WTC11 (cell line): ENCODE results near the gene TMEM181. TPM values are rescaled to one million over a fixed set of nuclear protein-coding genes. Genes with fewer than 3 reads are reported as not detected.

Experiments
- ATAC-seq: fragments of 200-7000 bp; cut with Tn5 transposase; 2 replicates; pipeline ENCODE4 v1.10.0; 2021; ENCODE audit warnings: mild to moderate bottlenecking, moderate library complexity
- CTCF ChIA-PET: fragments of 300-600 bp; sonication (Branson Sonifier 250); formaldehyde crosslinking; loops from one replicate; lab custom pipeline; 2021; ENCODE audit warnings: antibody characterized with exemption; lab: Charles Lee
- POLR2A ChIA-PET: fragments of 350-600 bp; sonication (Branson Sonifier 250); formaldehyde crosslinking; loops from one replicate; lab custom pipeline; 2021; ENCODE audit warnings: antibody characterized with exemption; lab: Charles Lee
- DNase-seq: peaks from one replicate; pipeline ENCODE4 v3.0.0; 2021; ENCODE audit warnings: low spot score
- H3K27ac Mint-ChIP-seq: 2 replicates; pipeline ENCODE4 v1.8.0; 2021; ENCODE audit warnings: mixed read lengths
- H3K27me3 Mint-ChIP-seq: 2 replicates; pipeline ENCODE4 v1.8.0; 2021; ENCODE audit warnings: low read depth, mild to moderate bottlenecking, moderate library complexity, mixed read lengths
- H3K36me3 Mint-ChIP-seq: 2 replicates; pipeline ENCODE4 v1.8.0; 2021; ENCODE audit warnings: mixed read lengths
- H3K4me1 Mint-ChIP-seq: 2 replicates; pipeline ENCODE4 v1.8.0; 2022; ENCODE audit warnings: mixed read lengths
- H3K4me3 Mint-ChIP-seq: 2 replicates; pipeline ENCODE4 v1.8.0; 2021; ENCODE audit warnings: mild to moderate bottlenecking, moderate library complexity, mixed read lengths
- H3K9me3 Mint-ChIP-seq: 2 replicates; pipeline ENCODE4 v1.8.0; 2021; ENCODE audit warnings: mixed read lengths
- ATF1 ChIP-seq: sonication (generic); formaldehyde crosslinking; IDR thresholded peaks from 2 replicates; pipeline ENCODE4 v1.8.1; 2023; ENCODE audit warnings: mild to moderate bottlenecking, moderate library complexity, missing genetic modification reagents
- ATF3 ChIP-seq: sonication (generic); formaldehyde crosslinking; conservative IDR thresholded peaks from 2 replicates; pipeline ENCODE4 v1.8.1; 2022; ENCODE audit warnings: mild to moderate bottlenecking, missing genetic modification reagents
- ATF6 ChIP-seq: sonication (generic); formaldehyde crosslinking; IDR thresholded peaks from 2 replicates; pipeline ENCODE4 v1.8.1; 2023; ENCODE audit warnings: mild to moderate bottlenecking, missing genetic modification reagents
- CDX4 ChIP-seq: fragments of 250-450 bp; sonication (Bioruptor Pico); IDR thresholded peaks from 2 replicates; pipeline ENCODE4 v1.9.0; 2021; ENCODE audit warnings: moderate library complexity, mild to moderate bottlenecking, inconsistent platforms, borderline replicate concordance
- CTCF ChIP-seq: fragments of 200-600 bp; IDR thresholded peaks from 2 replicates; pipeline ENCODE4 v1.8.0; 2022; ENCODE audit warnings: antibody characterized with exemption
- E2F5 ChIP-seq: sonication (generic); formaldehyde crosslinking; IDR thresholded peaks from 2 replicates; pipeline ENCODE4 v1.8.1; 2022; ENCODE audit warnings: mild to moderate bottlenecking, moderate library complexity, missing genetic modification reagents
- ERG ChIP-seq: fragments of 250-450 bp; sonication (Bioruptor Pico); IDR thresholded peaks from 2 replicates; pipeline ENCODE4 v1.8.0; 2021; ENCODE audit warnings: mild to moderate bottlenecking
- FOXJ3 ChIP-seq: sonication (generic); formaldehyde crosslinking; IDR thresholded peaks from 2 replicates; pipeline ENCODE4 v1.9.0; 2021; ENCODE audit warnings: missing genetic modification reagents, mild to moderate bottlenecking, borderline replicate concordance
- FOXP1 ChIP-seq: sonication (generic); formaldehyde crosslinking; IDR thresholded peaks from 2 replicates; pipeline ENCODE4 v1.8.0; 2022; ENCODE audit warnings: missing genetic modification reagents, mild to moderate bottlenecking, moderate library complexity, borderline replicate concordance
- GRHL2 ChIP-seq: fragments of 250-450 bp; sonication (Bioruptor Pico); IDR thresholded peaks from 2 replicates; pipeline ENCODE4 v1.8.0; 2022; ENCODE audit warnings: mild to moderate bottlenecking, moderate library complexity; ENCODE audit not compliant: insufficient replicate concordance, severe bottlenecking
- IRF2 ChIP-seq: sonication (generic); formaldehyde crosslinking; IDR thresholded peaks from 2 replicates; pipeline ENCODE4 v1.8.0; 2022; ENCODE audit warnings: low read depth, missing genetic modification reagents, borderline replicate concordance
- KAT7 ChIP-seq: sonication (generic); formaldehyde crosslinking; IDR thresholded peaks from 2 replicates; pipeline ENCODE4 v1.8.1; 2023; ENCODE audit warnings: missing genetic modification reagents, mild to moderate bottlenecking, borderline replicate concordance
- NFYB ChIP-seq: sonication (generic); formaldehyde crosslinking; conservative IDR thresholded peaks from 2 replicates; pipeline ENCODE4 v1.8.0; 2022; ENCODE audit warnings: low read depth, missing genetic modification reagents
- OVOL2 ChIP-seq: fragments of 250-450 bp; sonication (Bioruptor Pico); IDR thresholded peaks from 2 replicates; pipeline ENCODE4 v1.9.0; 2021; ENCODE audit warnings: mild to moderate bottlenecking, borderline replicate concordance
- SP1 ChIP-seq: sonication (generic); formaldehyde crosslinking; conservative IDR thresholded peaks from 2 replicates; pipeline ENCODE4 v1.8.1; 2022; ENCODE audit warnings: missing genetic modification reagents
- STAT6 ChIP-seq: sonication (generic); formaldehyde crosslinking; conservative IDR thresholded peaks from 2 replicates; pipeline ENCODE4 v1.8.1; 2023; ENCODE audit warnings: mild to moderate bottlenecking, low read depth, missing genetic modification reagents, moderate library complexity
- ZBTB21 ChIP-seq: sonication (generic); formaldehyde crosslinking; IDR thresholded peaks from 2 replicates; pipeline ENCODE4 v1.8.1; 2023; ENCODE audit warnings: mild to moderate bottlenecking, missing genetic modification reagents, borderline replicate concordance
- ZNF263 ChIP-seq: sonication (generic); formaldehyde crosslinking; IDR thresholded peaks from 2 replicates; pipeline ENCODE4 v1.8.1; 2022; ENCODE audit warnings: low read depth, mild to moderate bottlenecking, moderate library complexity, missing genetic modification reagents
- ZNF512 ChIP-seq: sonication (generic); formaldehyde crosslinking; IDR thresholded peaks from 2 replicates; pipeline ENCODE4 v1.8.1; 2022; ENCODE audit warnings: missing genetic modification reagents, borderline replicate concordance
- total RNA-seq: library from RNA; stranded (reverse); gene quantifications from 3 replicates; pipeline ENCODE4 v1.2.3, GENCODE V29; 2021

TMEM181 gene
- total RNA-seq, 1 experiment from 2014 or later = 18.8 TPM

GRCh38 chr6:158522616-158523015 is 37.3 kb upstream of the TMEM181 start:
- no peak overlapping the region for H3K27ac Mint-ChIP-seq
- no peak for DNase-seq
- no peak overlapping the region for H3K4me3 Mint-ChIP-seq
- peaks cover 8% of the 10 kb centered on the region for H3K4me1 Mint-ChIP-seq
- ATAC-seq = no peak
- POLR2A ChIA-PET = interaction anchor here (0.6 to 0.7 kb wide), 2 partner anchors 13 to 155 kb away, joined by 4 to 6 read pairs; no protein-coding TSS in a partner anchor
- CTCF ChIA-PET = interaction anchor here (0.8 kb wide), 1 partner anchor 308 kb away, joined by 3 read pairs; no protein-coding TSS in a partner anchor
- peaks cover 2% of the 10 kb centered on the region; the same call in 1 of the 2 replicates for H3K36me3 Mint-ChIP-seq
- peaks cover 15% of the 10 kb centered on the region for H3K9me3 Mint-ChIP-seq
- peaks cover 34% of the 10 kb centered on the region for H3K27me3 Mint-ChIP-seq
- TF ChIP-seq FOXJ3 (CRISPR knock-in tag) = no peak
- no peak for TF ChIP-seq ATF6 (CRISPR knock-in tag)

GRCh38 chr6:158524311-158524710 is 35.6 kb upstream of the TMEM181 start:
- DNase-seq = no peak
- POLR2A ChIA-PET = no interaction called here
- CTCF ChIA-PET = interaction anchor here (0.6 to 1.1 kb wide), 2 partner anchors 310 to 331 kb away, joined by 3 read pairs; no protein-coding TSS in a partner anchor

More at GRCh38 chr6:158524311-158524710, 35.6 kb upstream of the TMEM181 start:
- Mint-ChIP-seq H3K4me1 (no peaks in the 10 kb centered on the region), H3K4me3 (no peak overlapping the region), H3K9me3 (peaks cover 23% of the 10 kb centered on the region), H3K27me3 (peaks cover 30% of the 10 kb centered on the region), H3K27ac (no peak overlapping the region), H3K36me3 (peaks cover 5% of the 10 kb centered on the region; the same call in 1 of the 2 replicates)
- no peak for ATAC-seq
- TF ChIP-seq ATF1 (no peak), KAT7 (no peak), STAT6 (CRISPR knock-in tag) (no peak), FOXP1 (CRISPR knock-in tag) (no peak), GRHL2 (CRISPR knock-in tag) (no peak), SP1 (CRISPR knock-in tag) (no peak), ZNF263 (no peak), NFYB (CRISPR knock-in tag) (no peak), CDX4 (CRISPR knock-in tag) (no peak), CTCF (no peak), IRF2 (no peak), E2F5 (CRISPR knock-in tag) (no peak), ZBTB21 (CRISPR knock-in tag) (no peak), ERG (CRISPR knock-in tag) (no peak), OVOL2 (CRISPR knock-in tag) (no peak), ATF3 (CRISPR knock-in tag) (no peak), ZNF512 (no peak)
